DOHH2 (cell line): ENCODE data around the gene SVIL.

Experiments
- H3F3A ChIP-seq: fragments of 200-600 bp; sonication (generic), shearing (Covaris generic); 2 replicates; pipeline ENCODE4 v1.6.0; 2016; ENCODE audit warnings: antibody characterized with exemption, mild to moderate bottlenecking; ENCODE audit not compliant: control insufficient read depth, insufficient read depth
- H3K27ac ChIP-seq: fragments of 200-600 bp; sonication (generic); 2 replicates; pipeline ENCODE4 v1.5.1; 2014; ENCODE audit warnings: low read depth, mild to moderate bottlenecking, low read length, moderate library complexity
- H3K27me3 ChIP-seq: fragments of 200-600 bp; sonication (generic); 2 replicates; pipeline ENCODE4 v1.6.1; 2014; ENCODE audit warnings: mild to moderate bottlenecking, low read length, mixed read lengths; ENCODE audit not compliant: control insufficient read depth
- H3K36me3 ChIP-seq: fragments of 200-600 bp; sonication (generic); 2 replicates; pipeline ENCODE4 v1.6.1; 2014; ENCODE audit warnings: mild to moderate bottlenecking, low read length, moderate library complexity, mixed read lengths; ENCODE audit not compliant: control insufficient read depth
- H3K4me1 ChIP-seq: fragments of 200-600 bp; sonication (generic); 2 replicates; pipeline ENCODE4 v1.6.1; 2014; ENCODE audit warnings: mild to moderate bottlenecking, low read length, mixed read lengths; ENCODE audit not compliant: control insufficient read depth
- H3K4me2 ChIP-seq: fragments of 200-600 bp; sonication (generic); 2 replicates; pipeline ENCODE4 v1.6.0; 2014; ENCODE audit warnings: mild to moderate bottlenecking, low read length, moderate library complexity
- H3K4me3 ChIP-seq: fragments of 200-600 bp; sonication (generic); 2 replicates; pipeline ENCODE4 v1.5.1; 2014; ENCODE audit warnings: mild to moderate bottlenecking, low read length, mixed read lengths
- H3K79me2 ChIP-seq: fragments of 200-600 bp; sonication (generic); 2 replicates; pipeline ENCODE4 v1.6.1; 2014; ENCODE audit warnings: mild to moderate bottlenecking, low read length, mixed read lengths; ENCODE audit not compliant: control insufficient read depth
- H3K9me2 ChIP-seq: fragments of 200-600 bp; sonication (generic); replicated peaks from 2 replicates; pipeline ENCODE4 v1.6.1; 2014; ENCODE audit warnings: mild to moderate bottlenecking, low read length, mixed read lengths; ENCODE audit not compliant: control insufficient read depth
- H3K9me3 ChIP-seq: fragments of 200-600 bp; sonication (generic); 2 replicates; pipeline ENCODE4 v1.6.1; 2014; ENCODE audit warnings: antibody characterized with exemption, low read length, mixed read lengths; ENCODE audit not compliant: control insufficient read depth, insufficient read depth
- H4K20me1 ChIP-seq: fragments of 200-600 bp; sonication (generic); 2 replicates; pipeline ENCODE4 v1.6.0; 2014; ENCODE audit warnings: low read depth, mild to moderate bottlenecking, antibody characterized with exemption, low read length, moderate library complexity; ENCODE audit not compliant: control insufficient read depth, insufficient read depth
- EZH2phosphoT487 ChIP-seq: fragments of 200-600 bp; sonication (generic); IDR thresholded peaks from 2 replicates; pipeline ENCODE4 v1.6.1; 2017; ENCODE audit warnings: borderline replicate concordance, mild to moderate bottlenecking, antibody characterized with exemption, low read length, moderate library complexity, mixed read lengths
- TF ChIP-seq, protein P1 (sequence below): fragments of 200-600 bp; sonication (generic); IDR thresholded peaks from one replicate; pipeline ENCODE4 v1.5.1; 2014; ENCODE audit warnings: antibody characterized with exemption, mild to moderate bottlenecking, low read depth, low read length; ENCODE audit not compliant: poor library complexity, severe bottlenecking

SVIL gene

GRCh38 chr10:29595146-29595545, 39.6 kb downstream of the SVIL start:
- Histone ChIP-seq H3K27me3 (no peaks in the 10 kb centered on the region), H3K9me3 (no peaks in the 10 kb centered on the region), H3K27ac (no peak overlapping the region), H3K36me3 (no peaks in the 10 kb centered on the region), H3K4me3 (no peak overlapping the region), H3F3A (no peaks in the 10 kb centered on the region), H4K20me1 (no peaks in the 10 kb centered on the region), H3K9me2 (no peaks in the 10 kb centered on the region), H3K79me2 (no peaks in the 10 kb centered on the region), H3K4me2 (no peak overlapping the region), H3K4me1 (no peaks in the 10 kb centered on the region)
- no peak for TF ChIP-seq EZH2phosphoT487
- TF ChIP-seq, protein P1, sequence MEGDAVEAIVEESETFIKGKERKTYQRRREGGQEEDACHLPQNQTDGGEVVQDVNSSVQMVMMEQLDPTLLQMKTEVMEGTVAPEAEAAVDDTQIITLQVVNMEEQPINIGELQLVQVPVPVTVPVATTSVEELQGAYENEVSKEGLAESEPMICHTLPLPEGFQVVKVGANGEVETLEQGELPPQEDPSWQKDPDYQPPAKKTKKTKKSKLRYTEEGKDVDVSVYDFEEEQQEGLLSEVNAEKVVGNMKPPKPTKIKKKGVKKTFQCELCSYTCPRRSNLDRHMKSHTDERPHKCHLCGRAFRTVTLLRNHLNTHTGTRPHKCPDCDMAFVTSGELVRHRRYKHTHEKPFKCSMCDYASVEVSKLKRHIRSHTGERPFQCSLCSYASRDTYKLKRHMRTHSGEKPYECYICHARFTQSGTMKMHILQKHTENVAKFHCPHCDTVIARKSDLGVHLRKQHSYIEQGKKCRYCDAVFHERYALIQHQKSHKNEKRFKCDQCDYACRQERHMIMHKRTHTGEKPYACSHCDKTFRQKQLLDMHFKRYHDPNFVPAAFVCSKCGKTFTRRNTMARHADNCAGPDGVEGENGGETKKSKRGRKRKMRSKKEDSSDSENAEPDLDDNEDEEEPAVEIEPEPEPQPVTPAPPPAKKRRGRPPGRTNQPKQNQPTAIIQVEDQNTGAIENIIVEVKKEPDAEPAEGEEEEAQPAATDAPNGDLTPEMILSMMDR = no peak

DNA sequence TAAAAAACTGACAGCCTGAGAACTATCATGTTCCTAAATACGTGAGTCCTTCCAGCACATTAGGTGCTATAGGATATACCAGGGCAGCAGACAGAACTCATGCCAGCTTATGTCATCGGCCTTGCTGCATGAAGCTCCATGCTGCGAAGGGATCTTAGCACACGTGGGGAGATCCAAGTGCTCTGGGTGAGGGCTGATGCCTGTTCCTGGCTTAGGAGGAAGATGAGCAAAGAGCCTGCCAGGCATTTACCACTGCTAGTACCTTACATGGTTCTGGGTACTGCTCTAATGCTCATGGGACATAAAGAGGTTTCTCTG, 43.2 kb downstream of the SVIL start:
- H3K9me2 ChIP-seq = no peaks in the 10 kb centered on the region
- no peaks in the 10 kb centered on the region for H3F3A ChIP-seq

GRCh38 chr10:29590915-29591650, 43.7 kb downstream of the SVIL start:
- Histone ChIP-seq H3K4me1 (no peaks in the 10 kb centered on the region), H3K4me3 (no peak overlapping the region), H3K9me2 (no peaks in the 10 kb centered on the region), H3K4me2 (no peak overlapping the region), H4K20me1 (no peaks in the 10 kb centered on the region), H3K9me3 (no peaks in the 10 kb centered on the region), H3F3A (no peaks in the 10 kb centered on the region), H3K27ac (no peak overlapping the region), H3K36me3 (no peaks in the 10 kb centered on the region), H3K27me3 (no peaks in the 10 kb centered on the region), H3K79me2 (no peaks in the 10 kb centered on the region)
- TF ChIP-seq, protein P1 = peak; percentile 26
- no peak for TF ChIP-seq EZH2phosphoT487

More for the DNA sequence above, 43.2 kb downstream of the SVIL start:
- Histone ChIP-seq H3K4me2 (no peak overlapping the region), H3K36me3 (no peaks in the 10 kb centered on the region), H3K79me2 (no peaks in the 10 kb centered on the region), H3K4me1 (no peaks in the 10 kb centered on the region), H4K20me1 (no peaks in the 10 kb centered on the region), H3K4me3 (no peak overlapping the region), H3K9me3 (no peaks in the 10 kb centered on the region), H3K27ac (no peak overlapping the region), H3K27me3 (no peaks in the 10 kb centered on the region)
- TF ChIP-seq, protein P1 = no peak
- no peak for TF ChIP-seq EZH2phosphoT487
